Testis (tissue), 2 donors: ENCODE results near the gene DIO3.

Experiments used
- CTCF ChIP-seq, 3 experiments: fragments of 450-650 bp in 2 of 3; fragments of 200-600 bp in 1 of 3; sonication (generic) in 1 of 3; IDR thresholded peaks; one replicate each; pipeline ENCODE4 v1.5.1; 2016 to 2019; ENCODE audit warnings: antibody characterized with exemption in 3 of 3, mild to moderate bottlenecking in 2 of 3, moderate library complexity in 1 of 3
- POLR2A ChIP-seq: fragments of 450-650 bp; IDR thresholded peaks from one replicate; pipeline ENCODE4 v1.6.1; 2017; ENCODE audit warnings: antibody characterized with exemption, mild to moderate bottlenecking, moderate library complexity

- no peak for TF ChIP-seq POLR2A
- no peak for TF ChIP-seq CTCF (IDR thresholded peaks at IDR 0.05)
These were observed 41.8 kb downstream of the DIO3 start for GRCh38 chr14:101603096-101603495.
